GOT3 (cell line): ENCODE results near the gene COPZ1.
"Not testable (repeated sequence)": the region's sequence is repeated elsewhere in the genome, so short reads cannot be mapped to it uniquely, and the experiment has no call there.

Experiments
- DNase-seq: peaks from one replicate; lab custom pipeline; 2025; ENCODE audit warnings: mixed read lengths; lab: John Stamatoyannopoulos, UW

COPZ1 gene

DNA sequence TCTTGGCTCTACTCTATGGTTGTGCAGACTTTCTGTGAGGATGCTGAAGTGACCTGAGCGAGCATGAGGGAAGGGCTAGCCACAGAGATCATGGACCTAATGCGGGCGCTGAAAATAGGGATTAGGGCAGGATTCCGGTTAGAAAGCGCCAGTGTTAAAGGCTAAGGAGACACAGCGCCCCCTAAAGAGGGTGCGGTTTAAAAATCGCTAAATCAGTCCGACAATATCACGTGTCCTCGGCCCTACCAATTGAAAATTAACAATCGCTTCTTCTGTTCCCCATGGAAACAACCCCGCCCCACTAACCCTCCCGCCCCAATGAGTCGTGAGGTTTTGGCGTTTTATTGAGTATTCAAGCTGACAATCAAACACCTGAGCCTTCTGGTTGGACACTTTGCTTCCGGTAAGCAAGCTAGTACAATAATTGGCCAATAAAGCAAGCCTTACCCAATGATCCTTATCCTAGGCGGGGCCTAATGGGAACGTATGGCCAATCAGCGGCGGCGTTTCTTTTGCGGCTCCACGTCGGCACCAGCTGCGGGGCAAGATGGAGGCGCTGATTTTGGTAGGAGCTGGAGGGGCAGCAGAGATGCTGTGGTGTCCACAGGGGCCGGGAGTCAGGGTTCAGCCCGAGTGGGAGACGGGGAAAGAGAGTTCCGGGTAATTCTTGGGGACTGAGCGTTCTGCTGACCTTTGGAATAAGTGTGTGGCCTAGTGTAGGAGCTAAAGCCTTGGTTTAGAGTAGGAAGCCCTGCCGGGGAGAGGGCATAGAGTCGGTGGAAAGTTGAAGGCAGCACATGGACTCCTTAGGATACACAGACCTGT lies at the start of gene COPZ1:
COPZ1 (plus strand) TSS at position 515 of the 825 bp plus-strand sequence; CDS start at position 548, 33 bp downstream.
- peak; percentile 75 for DNase-seq

DNA sequence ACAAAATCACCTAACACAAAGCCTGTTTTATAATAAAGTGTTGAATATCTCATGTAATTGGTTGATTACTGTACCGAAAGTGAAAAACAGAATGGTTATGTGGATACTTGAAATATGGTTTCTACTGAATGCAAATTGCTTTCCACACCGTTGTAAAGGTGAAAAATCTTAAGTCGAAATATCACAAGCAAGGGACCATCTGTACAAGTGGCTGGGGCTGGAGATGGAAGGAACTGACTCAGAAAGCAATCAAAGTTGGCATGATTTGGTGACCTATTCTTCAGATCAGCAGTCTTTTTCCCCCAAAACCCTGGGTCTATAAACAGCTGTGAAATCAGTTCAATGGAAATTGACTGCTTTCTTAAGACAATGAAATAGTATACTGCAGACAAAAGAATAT lies 48.6 kb upstream of the COPZ1 start:
- no peak for DNase-seq

GRCh38 chr12:54277823-54278276 lies 47.1 kb upstream of the COPZ1 start:
- DNase-seq, result no peak

- no peak for DNase-seq
Observed at GRCh38 chr12:54279227-54279631, 45.7 kb upstream of the COPZ1 start.

- DNase-seq, result peak; percentile 85
Observed at GRCh38 chr12:54279632-54280467, 45.1 kb upstream of the COPZ1 start, which contains the start of gene CBX5. Gene CBX5 (minus strand): TSS chr12:54280122. CDS start chr12:54257650, 22,472 bp downstream.

DNA sequence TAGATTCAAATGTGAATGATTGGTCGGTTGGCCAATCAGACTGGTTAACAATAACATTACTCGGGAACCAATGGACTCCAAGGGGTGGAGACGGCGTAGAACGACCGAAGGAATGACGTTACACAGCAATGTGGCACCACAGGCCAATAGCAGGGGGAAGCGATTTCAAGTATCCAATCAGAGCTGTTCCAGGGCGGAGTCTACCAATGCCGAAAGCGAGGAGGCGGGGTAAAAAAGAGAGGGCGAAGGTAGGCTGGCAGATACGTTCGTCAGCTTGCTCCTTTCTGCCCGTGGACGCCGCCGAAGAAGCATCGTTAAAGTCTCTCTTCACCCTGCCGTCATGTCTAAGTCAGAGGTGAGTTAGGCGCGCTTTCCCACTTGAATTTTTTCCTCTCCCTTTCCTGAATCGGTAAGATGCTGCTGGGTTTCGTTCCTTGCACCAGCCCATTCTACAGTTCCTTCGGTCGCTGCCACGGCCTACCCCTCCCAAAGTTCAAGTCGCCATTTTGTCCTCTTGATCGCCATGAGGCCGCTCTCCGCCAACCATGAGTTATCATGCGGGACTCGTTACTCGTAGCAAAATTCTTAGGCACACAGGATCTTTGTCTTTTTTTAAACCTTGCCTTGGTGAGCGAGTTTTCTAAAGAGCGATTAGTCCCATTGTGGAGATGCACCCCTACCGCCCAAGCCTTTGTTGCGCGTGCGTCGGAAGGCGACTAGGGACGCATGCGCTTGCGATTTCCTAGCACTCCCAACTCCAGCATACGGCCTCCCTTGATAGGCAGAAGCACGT lies 44.3 kb upstream of the COPZ1 start, which contains the start of gene HNRNPA1:
HNRNPA1 (plus strand) TSS at position 259 of the 793 bp plus-strand sequence; CDS start at position 341, 82 bp downstream.
- peak; percentile 83 for DNase-seq

DNA sequence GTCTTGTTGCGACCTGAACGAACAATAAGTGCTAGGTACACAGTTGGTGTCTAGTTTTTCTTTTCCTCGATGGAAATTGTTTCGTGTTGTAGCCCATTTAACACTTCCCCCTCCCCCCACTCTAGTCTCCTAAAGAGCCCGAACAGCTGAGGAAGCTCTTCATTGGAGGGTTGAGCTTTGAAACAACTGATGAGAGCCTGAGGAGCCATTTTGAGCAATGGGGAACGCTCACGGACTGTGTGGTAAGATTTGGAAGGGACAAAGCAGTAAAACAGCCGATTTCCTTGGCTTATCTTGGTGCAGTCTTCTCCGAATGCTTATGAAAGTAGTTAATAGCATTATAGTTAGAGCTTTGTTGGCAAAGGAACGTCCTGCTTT lies 43.7 kb upstream of the COPZ1 start:
- DNase-seq, result not testable (repeated sequence)

GRCh38 chr12:54281694-54282093 lies 43.2 kb upstream of the COPZ1 start:
- DNase-seq, result not testable (repeated sequence)

GRCh38 chr12:54282949-54283593 lies 41.9 kb upstream of the COPZ1 start:
- no peak for DNase-seq

GRCh38 chr12:54284070-54284780 lies 40.7 kb upstream of the COPZ1 start:
- DNase-seq, result not testable (repeated sequence)

DNA sequence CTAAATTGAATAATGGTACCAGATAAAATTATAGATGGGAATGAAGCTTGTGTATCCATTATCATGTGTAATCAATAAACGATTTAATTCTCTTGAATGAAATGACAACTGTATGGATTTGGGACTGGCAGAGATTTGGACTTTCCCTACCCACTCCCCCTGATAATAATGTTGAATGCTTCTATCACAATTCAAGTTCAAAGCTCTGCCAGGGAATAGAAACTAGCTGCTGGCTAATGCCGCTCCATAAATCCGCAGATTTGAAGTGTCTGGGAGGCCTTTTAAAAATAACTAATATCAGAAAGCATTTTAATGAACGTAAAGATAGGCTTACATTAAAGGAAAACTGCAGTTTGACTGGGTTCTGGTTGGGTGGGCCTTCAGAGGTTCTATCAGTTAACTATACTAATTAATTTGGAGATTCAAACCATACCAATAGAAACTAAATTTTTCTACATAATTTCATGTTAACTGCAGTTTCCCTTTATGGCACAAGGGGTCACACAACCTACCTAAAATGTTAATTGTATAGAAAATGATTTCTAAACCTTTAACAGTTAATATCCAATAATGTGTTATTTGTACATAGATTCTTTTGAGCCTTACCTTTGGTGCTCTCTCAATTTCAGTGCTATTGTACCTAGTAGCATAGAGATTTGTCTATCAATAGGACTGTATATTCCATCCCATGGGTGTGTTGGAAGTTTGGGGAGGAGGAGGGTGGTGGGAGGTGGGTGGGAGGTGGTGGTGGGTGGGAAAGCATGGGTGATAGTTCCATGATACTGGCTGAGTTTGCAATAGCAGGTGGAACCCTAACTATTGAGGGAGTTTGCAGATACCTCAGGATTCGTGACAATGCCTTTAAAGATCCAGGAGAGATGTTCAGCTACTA lies 39.5 kb upstream of the COPZ1 start:
- DNase-seq, result no peak

DNA sequence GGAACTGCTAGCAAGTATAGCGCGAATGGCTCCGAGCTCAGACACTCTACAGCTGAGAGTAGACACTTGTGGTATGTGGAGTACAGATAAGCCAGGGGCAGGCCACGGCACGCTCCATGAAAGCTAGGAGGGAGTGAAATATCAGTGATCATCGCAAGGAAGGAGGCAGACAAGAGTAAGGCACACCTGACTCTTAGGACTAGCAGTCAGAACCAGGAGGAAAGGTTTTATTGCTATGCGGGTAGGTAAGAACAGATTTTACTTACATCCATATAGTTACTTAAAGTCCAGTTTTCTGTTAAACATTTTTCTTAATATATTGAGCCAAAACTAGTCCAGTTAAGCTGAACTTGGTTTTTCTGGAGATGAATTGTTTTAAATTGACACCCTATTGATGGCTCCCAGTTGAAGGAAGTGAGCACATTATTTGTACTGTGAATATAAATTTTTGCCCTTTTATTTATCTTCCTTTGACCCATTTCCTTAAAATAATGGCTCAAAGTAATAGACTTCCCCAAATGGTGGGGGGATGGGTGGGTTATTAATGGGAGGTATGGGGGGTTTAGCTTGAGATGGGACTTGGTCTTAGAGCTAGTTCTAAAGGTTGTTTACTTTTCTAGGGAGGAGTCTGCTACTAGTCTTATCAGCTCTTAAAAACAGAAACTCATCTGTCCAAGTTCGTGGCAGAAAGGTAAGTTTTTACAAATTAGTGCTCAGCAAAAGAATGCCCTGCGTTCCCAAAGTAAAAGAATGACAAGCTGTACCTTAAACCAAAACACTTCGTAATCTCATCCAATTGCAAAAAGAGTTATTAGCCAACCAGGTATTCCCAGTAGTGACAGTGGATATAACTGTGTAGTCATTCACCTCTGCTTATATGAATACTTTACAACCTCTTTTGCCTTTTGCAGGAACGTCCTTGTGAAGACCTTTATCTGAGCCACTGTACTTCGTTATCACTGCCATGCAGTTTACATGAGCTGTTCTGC lies 38.6 kb upstream of the COPZ1 start:
- no peak for DNase-seq

- no peak for DNase-seq
Observed at GRCh38 chr12:54287261-54288157, 37.4 kb upstream of the COPZ1 start.

- DNase-seq, result no peak
Observed at GRCh38 chr12:54292083-54292930, 32.6 kb upstream of the COPZ1 start.

DNA sequence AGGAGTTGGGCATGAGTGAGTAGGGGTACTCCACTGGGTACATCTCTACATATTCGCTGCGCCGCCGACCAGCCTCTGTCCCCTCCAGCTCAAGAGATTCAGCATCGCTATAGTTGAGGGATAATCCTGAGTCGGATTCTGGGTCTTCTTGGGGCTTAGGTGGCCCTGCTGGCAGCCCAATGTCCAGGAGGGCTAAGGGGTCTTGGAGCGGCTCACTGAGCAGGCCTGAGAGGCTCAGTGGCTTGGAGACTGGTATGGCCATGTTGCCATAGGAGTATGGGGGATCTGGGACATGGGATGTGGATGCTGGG lies 32.0 kb upstream of the COPZ1 start:
- no peak for DNase-seq

- DNase-seq, result no peak
Observed at GRCh38 chr12:54294152-54294952, 30.6 kb upstream of the COPZ1 start.
